HepG2 (cell line): ENCODE data around the gene BSG. TPM values are rescaled to one million over a fixed set of nuclear protein-coding genes. Genes with fewer than 3 reads are reported as not detected.

ENCODE experiments used
- FLYWCH1 ChIP-seq: sonication (generic); formaldehyde crosslinking; IDR thresholded peaks from 2 replicates; pipeline ENCODE4 v1.8.1; 2023; ENCODE audit warnings: mild to moderate bottlenecking, missing genetic modification reagents
- HIVEP1 ChIP-seq: sonication (generic); formaldehyde crosslinking; IDR thresholded peaks from 2 replicates; pipeline ENCODE4 v1.4.0; 2020; ENCODE audit warnings: mild to moderate bottlenecking, missing genetic modification reagents
- NCOA1 ChIP-seq: sonication (generic); formaldehyde crosslinking; IDR thresholded peaks from 2 replicates; pipeline ENCODE4 v1.9.0; 2021; ENCODE audit warnings: missing genetic modification reagents
- NR2C2 ChIP-seq: sonication (generic); formaldehyde crosslinking; IDR thresholded peaks from 2 replicates; pipeline ENCODE4 v1.4.0; 2020; ENCODE audit warnings: missing genetic modification reagents, mild to moderate bottlenecking, moderate library complexity, borderline replicate concordance
- RXRB ChIP-seq: IDR thresholded peaks from 2 replicates; pipeline ENCODE4 v1.6.1; 2016; ENCODE audit warnings: borderline replicate concordance, missing genetic modification reagents, missing compliant biosample characterization
- TMF1 ChIP-seq: sonication (generic); formaldehyde crosslinking; IDR thresholded peaks from 2 replicates; pipeline ENCODE4 v1.8.1; 2022; ENCODE audit warnings: low read depth, missing genetic modification reagents
- TOPORS ChIP-seq: sonication (generic); formaldehyde crosslinking; IDR thresholded peaks from 2 replicates; pipeline ENCODE4 v1.8.0; 2023; ENCODE audit warnings: mild to moderate bottlenecking, missing genetic modification reagents
- ZFY ChIP-seq: sonication (generic); formaldehyde crosslinking; IDR thresholded peaks from 2 replicates; pipeline ENCODE4 v1.4.0; 2020; ENCODE audit warnings: missing genetic modification reagents
- ZNF138 ChIP-seq: sonication (generic); formaldehyde crosslinking; IDR thresholded peaks from 2 replicates; pipeline ENCODE4 v1.5.0; 2020; ENCODE audit warnings: mild to moderate bottlenecking, low read depth, missing genetic modification reagents
- ZNF260 ChIP-seq: sonication (generic); formaldehyde crosslinking; IDR thresholded peaks from 2 replicates; pipeline ENCODE4 v1.4.0; 2020; ENCODE audit warnings: missing genetic modification reagents, low read depth, mild to moderate bottlenecking, borderline replicate concordance
- ZNF264 ChIP-seq: sonication (generic); formaldehyde crosslinking; IDR thresholded peaks from 2 replicates; pipeline ENCODE4 v1.4.0; 2020; ENCODE audit warnings: missing genetic modification reagents
- ZNF431 ChIP-seq: sonication (generic); formaldehyde crosslinking; IDR thresholded peaks from 2 replicates; pipeline ENCODE4 v1.9.0; 2022; ENCODE audit warnings: missing genetic modification reagents, low read depth, mild to moderate bottlenecking, borderline replicate concordance
- ZNF460 ChIP-seq: sonication (generic); formaldehyde crosslinking; IDR thresholded peaks from 2 replicates; pipeline ENCODE4 v1.5.1; 2020; ENCODE audit warnings: missing genetic modification reagents, mild to moderate bottlenecking, borderline replicate concordance
- ZNF572 ChIP-seq: sonication (generic); formaldehyde crosslinking; IDR thresholded peaks from 2 replicates; pipeline ENCODE4 v1.5.1; 2020; ENCODE audit warnings: mild to moderate bottlenecking, missing genetic modification reagents
- polyA plus RNA-seq, 8 experiments: library from polyadenylated mRNA; depleted of rRNA in 3 of 8; stranded (reverse) in 7 of 8; unstranded in 1 of 8; fragments of >200 nt; fragmentation: Illumina TruSeq in 4 of 8; extraction: Trizol in 4 of 8; gene quantifications; 2 replicates each; pipeline versions ENCODE4 v1.2.1 to v1.2.3, GENCODE V29; 2011 to 2016; ENCODE audit warnings: low read depth in 4 of 8, missing spikeins in 1 of 8, mixed read lengths in 1 of 8; ENCODE audit not compliant: insufficient read depth in 1 of 8
- total RNA-seq, 5 experiments: library from RNA; depleted of rRNA; stranded (reverse); fragments of >200 nt; fragmentation: Illumina TruSeq; extraction: Trizol; gene quantifications; 2 replicates each; pipeline ENCODE4 v1.2.3, GENCODE V29; 2016; ENCODE audit warnings: low read depth in 1 of 5
- TF ChIP-seq, protein P1 (sequence below): IDR thresholded peaks from 2 replicates; pipeline ENCODE4 v1.6.1; 2018; ENCODE audit warnings: missing genetic modification reagents, mild to moderate bottlenecking, missing compliant biosample characterization
- TF ChIP-seq, protein P2 (sequence below): sonication (generic); formaldehyde crosslinking; IDR thresholded peaks from 2 replicates; pipeline ENCODE4 v1.4.0; 2020; ENCODE audit warnings: missing genetic modification reagents; ENCODE audit errors: not compliant biosample characterization
- TF ChIP-seq, protein P3 (sequence below): sonication (generic); formaldehyde crosslinking; IDR thresholded peaks from 2 replicates; pipeline ENCODE4 v1.4.0; 2020; ENCODE audit warnings: missing genetic modification reagents
- TF ChIP-seq, protein P4 (sequence below): sonication (generic); formaldehyde crosslinking; IDR thresholded peaks from 2 replicates; pipeline ENCODE4 v1.8.0; 2022; ENCODE audit warnings: missing genetic modification reagents, low read depth, mild to moderate bottlenecking, borderline replicate concordance
- TF ChIP-seq, protein P5 (sequence below): sonication (generic); formaldehyde crosslinking; IDR thresholded peaks from 2 replicates; pipeline ENCODE4 v1.5.1; 2020; ENCODE audit warnings: mild to moderate bottlenecking, missing genetic modification reagents, moderate library complexity

Gene BSG
- total and polyA plus RNA-seq, 2 of the 13 experiments (the other 11 are each of a cell fraction or from before 2014, with no cell fraction given), result 309 to 754 TPM

DNA sequence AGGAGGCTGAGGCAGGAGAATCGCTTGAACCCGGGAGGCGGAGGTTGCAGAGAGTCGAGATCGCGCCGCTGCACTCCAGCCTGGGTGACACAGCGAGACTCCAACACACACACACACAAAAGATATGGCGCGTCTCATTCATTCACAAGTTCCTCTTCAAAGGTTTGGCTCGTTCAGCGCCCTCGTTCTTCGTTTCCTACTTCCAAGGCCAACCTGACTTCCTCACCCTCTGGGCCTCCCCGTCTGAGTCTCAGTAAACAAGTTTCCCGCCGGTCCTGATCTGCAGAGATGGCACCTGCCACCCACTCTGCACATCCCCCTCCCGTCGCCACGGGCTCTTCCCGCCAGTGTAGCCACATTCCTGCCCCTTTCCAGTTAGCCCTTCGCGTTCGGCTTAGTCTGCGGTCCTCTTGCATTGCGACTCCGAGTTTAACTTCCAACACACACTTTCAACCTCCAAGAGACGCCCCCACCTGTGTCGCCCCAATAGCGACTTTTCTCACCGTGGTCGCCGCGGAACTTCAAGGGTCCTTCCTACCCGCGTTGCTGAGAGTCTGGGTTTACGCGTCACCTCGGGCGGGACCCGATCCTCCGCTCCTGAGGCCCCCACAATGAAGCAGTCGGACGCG lies 1.3 kb upstream of the BSG start (continued):
- TF ChIP-seq FLYWCH1 (CRISPR knock-in tag) (peak; percentile 49; the same call in 1 of the 2 replicates), ZNF431 (CRISPR knock-in tag) (no peak), ZNF138 (CRISPR knock-in tag) (no peak), ZNF460 (CRISPR knock-in tag) (peak; percentile 53), NR2C2 (CRISPR knock-in tag) (no peak), HIVEP1 (CRISPR knock-in tag) (0 out of 2 replicates have a peak, but pooled peaks have one; percentile 40), ZNF572 (CRISPR knock-in tag) (0 out of 2 replicates have a peak, but pooled peaks have one; percentile 59), TOPORS (CRISPR knock-in tag) (no peak), ZNF260 (CRISPR knock-in tag) (no peak), NCOA1 (CRISPR knock-in tag) (0 out of 2 replicates have a peak, but pooled peaks have one; percentile 14), ZNF264 (CRISPR knock-in tag) (0 out of 2 replicates have a peak, but pooled peaks have one; percentile 40), ZFY (CRISPR knock-in tag) (peak; percentile 49), RXRB (CRISPR knock-in tag) (peak; percentile 55; the same call in 1 of the 2 replicates), TMF1 (CRISPR knock-in tag) (no peak)
- TF ChIP-seq, protein P1, sequence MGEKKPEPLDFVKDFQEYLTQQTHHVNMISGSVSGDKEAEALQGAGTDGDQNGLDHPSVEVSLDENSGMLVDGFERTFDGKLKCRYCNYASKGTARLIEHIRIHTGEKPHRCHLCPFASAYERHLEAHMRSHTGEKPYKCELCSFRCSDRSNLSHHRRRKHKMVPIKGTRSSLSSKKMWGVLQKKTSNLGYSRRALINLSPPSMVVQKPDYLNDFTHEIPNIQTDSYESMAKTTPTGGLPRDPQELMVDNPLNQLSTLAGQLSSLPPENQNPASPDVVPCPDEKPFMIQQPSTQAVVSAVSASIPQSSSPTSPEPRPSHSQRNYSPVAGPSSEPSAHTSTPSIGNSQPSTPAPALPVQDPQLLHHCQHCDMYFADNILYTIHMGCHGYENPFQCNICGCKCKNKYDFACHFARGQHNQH (CRISPR knock-in tag), result 0 out of 2 replicates have a peak, but pooled peaks have one; percentile 31
- TF ChIP-seq, protein P2, sequence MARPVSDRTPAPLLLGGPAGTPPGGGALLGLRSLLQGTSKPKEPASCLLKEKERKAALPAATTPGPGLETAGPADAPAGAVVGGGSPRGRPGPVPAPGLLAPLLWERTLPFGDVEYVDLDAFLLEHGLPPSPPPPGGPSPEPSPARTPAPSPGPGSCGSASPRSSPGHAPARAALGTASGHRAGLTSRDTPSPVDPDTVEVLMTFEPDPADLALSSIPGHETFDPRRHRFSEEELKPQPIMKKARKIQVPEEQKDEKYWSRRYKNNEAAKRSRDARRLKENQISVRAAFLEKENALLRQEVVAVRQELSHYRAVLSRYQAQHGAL (CRISPR knock-in tag), result peak; percentile 52
- TF ChIP-seq, protein P3, sequence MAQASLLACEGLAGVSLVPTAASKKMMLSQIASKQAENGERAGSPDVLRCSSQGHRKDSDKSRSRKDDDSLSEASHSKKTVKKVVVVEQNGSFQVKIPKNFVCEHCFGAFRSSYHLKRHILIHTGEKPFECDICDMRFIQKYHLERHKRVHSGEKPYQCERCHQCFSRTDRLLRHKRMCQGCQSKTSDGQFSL, result peak; percentile 50; the same call in 1 of the 2 replicates
- TF ChIP-seq, protein P4, sequence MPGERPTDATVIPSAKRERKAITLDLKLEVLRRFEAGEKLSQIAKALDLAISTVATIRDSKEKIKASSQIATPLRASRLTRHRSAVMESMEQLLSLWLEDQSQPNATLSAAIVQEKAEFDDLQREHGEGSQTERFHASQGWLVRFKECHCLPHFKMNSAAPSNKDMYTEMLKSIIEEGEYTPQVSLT, result no peak
- TF ChIP-seq, protein P5, sequence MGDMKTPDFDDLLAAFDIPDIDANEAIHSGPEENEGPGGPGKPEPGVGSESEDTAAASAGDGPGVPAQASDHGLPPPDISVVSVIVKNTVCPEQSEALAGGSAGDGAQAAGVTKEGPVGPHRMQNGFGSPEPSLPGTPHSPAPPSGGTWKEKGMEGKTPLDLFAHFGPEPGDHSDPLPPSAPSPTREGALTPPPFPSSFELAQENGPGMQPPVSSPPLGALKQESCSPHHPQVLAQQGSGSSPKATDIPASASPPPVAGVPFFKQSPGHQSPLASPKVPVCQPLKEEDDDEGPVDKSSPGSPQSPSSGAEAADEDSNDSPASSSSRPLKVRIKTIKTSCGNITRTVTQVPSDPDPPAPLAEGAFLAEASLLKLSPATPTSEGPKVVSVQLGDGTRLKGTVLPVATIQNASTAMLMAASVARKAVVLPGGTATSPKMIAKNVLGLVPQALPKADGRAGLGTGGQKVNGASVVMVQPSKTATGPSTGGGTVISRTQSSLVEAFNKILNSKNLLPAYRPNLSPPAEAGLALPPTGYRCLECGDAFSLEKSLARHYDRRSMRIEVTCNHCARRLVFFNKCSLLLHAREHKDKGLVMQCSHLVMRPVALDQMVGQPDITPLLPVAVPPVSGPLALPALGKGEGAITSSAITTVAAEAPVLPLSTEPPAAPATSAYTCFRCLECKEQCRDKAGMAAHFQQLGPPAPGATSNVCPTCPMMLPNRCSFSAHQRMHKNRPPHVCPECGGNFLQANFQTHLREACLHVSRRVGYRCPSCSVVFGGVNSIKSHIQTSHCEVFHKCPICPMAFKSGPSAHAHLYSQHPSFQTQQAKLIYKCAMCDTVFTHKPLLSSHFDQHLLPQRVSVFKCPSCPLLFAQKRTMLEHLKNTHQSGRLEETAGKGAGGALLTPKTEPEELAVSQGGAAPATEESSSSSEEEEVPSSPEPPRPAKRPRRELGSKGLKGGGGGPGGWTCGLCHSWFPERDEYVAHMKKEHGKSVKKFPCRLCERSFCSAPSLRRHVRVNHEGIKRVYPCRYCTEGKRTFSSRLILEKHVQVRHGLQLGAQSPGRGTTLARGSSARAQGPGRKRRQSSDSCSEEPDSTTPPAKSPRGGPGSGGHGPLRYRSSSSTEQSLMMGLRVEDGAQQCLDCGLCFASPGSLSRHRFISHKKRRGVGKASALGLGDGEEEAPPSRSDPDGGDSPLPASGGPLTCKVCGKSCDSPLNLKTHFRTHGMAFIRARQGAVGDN (CRISPR knock-in tag), result peak; percentile 93
